MM.1S (cell line): ENCODE results near the gene TCERG1L.

Source experiments
- DNase-seq: peaks from one replicate; pipeline ENCODE4 v3.0.0-alpha.2; 2015
- H2AFZ ChIP-seq: fragments of 300-600 bp; sonication (generic); 2 replicates; pipeline ENCODE4 v1.6.0; 2016; ENCODE audit warnings: antibody characterized with exemption, low read length
- H3F3A ChIP-seq: fragments of 300-600 bp; sonication (generic); 2 replicates; pipeline ENCODE4 v1.6.1; 2016; ENCODE audit warnings: mild to moderate bottlenecking, antibody characterized with exemption, low read length, moderate library complexity, mixed read lengths; ENCODE audit not compliant: insufficient read depth
- H3K27ac ChIP-seq: fragments of 300-600 bp; sonication (generic); 2 replicates; pipeline ENCODE4 v1.5.1; 2016; ENCODE audit warnings: mild to moderate bottlenecking, low read length
- H3K27me3 ChIP-seq: fragments of 300-600 bp; sonication (generic); replicated peaks from 2 replicates; pipeline ENCODE4 v1.6.0; 2016; ENCODE audit warnings: low read length; ENCODE audit not compliant: insufficient read depth
- H3K36me3 ChIP-seq: fragments of 300-600 bp; sonication (generic); replicated peaks from 2 replicates; pipeline ENCODE4 v1.6.1; 2016; ENCODE audit warnings: mild to moderate bottlenecking, low read length, mixed read lengths; ENCODE audit not compliant: insufficient read depth
- H3K4me1 ChIP-seq: fragments of 300-600 bp; sonication (generic); 2 replicates; pipeline ENCODE4 v1.6.1; 2016; ENCODE audit warnings: low read length, mixed read lengths
- H3K4me2 ChIP-seq: fragments of 300-600 bp; sonication (generic); 2 replicates; pipeline ENCODE4 v1.6.0; 2016; ENCODE audit warnings: low read depth, low read length
- H3K4me3 ChIP-seq: fragments of 300-600 bp; sonication (generic); 2 replicates; pipeline ENCODE4 v1.5.1; 2016; ENCODE audit warnings: low read length, mixed read lengths
- H3K79me2 ChIP-seq: fragments of 300-600 bp; sonication (generic); 2 replicates; pipeline ENCODE4 v1.6.1; 2016; ENCODE audit warnings: mixed run types, low read length, mixed read lengths
- H3K9ac ChIP-seq: fragments of 300-600 bp; sonication (generic); 2 replicates; pipeline ENCODE4 v1.6.1; 2016; ENCODE audit warnings: low read length, mixed read lengths
- H3K9me2 ChIP-seq: fragments of 300-600 bp; sonication (generic); replicated peaks from 2 replicates; pipeline ENCODE4 v1.6.1; 2016; ENCODE audit warnings: mild to moderate bottlenecking, low read length, mixed read lengths; ENCODE audit not compliant: insufficient read depth
- H3K9me3 ChIP-seq: fragments of 300-600 bp; sonication (generic); replicated peaks from 2 replicates; pipeline ENCODE4 v1.6.1; 2016; ENCODE audit warnings: mild to moderate bottlenecking, low read length, mixed read lengths; ENCODE audit not compliant: insufficient read depth
- H4K20me1 ChIP-seq: fragments of 300-600 bp; sonication (generic); 2 replicates; pipeline ENCODE4 v1.6.1; 2016; ENCODE audit warnings: mild to moderate bottlenecking, low read length, moderate library complexity, mixed read lengths; ENCODE audit not compliant: insufficient read depth
- CTCF ChIP-seq: fragments of 300-600 bp; sonication (generic); IDR thresholded peaks from 2 replicates; pipeline ENCODE4 v1.5.1; 2016; ENCODE audit warnings: antibody characterized with exemption, low read length, mixed read lengths
- EZH2 ChIP-seq: fragments of 300-600 bp; sonication (generic); optimal IDR thresholded peaks from 2 replicates; pipeline ENCODE3; 2017; ENCODE audit warnings: low read depth, mild to moderate bottlenecking, antibody characterized with exemption, low read length, mixed read lengths
- EZH2phosphoT487 ChIP-seq: fragments of 300-600 bp; sonication (generic); IDR thresholded peaks from 2 replicates; pipeline ENCODE4 v1.6.1; 2018; ENCODE audit warnings: antibody characterized with exemption, low read length

The TCERG1L gene

GRCh38 chr10:131081786-131082185 lies 229.7 kb downstream of the TCERG1L start:
- Histone ChIP-seq H3K9me2 (no peaks in the 10 kb centered on the region), H3F3A (no peaks in the 10 kb centered on the region), H3K27me3 (no peaks in the 10 kb centered on the region), H3K4me2 (no peak overlapping the region), H3K27ac (no peak overlapping the region), H3K79me2 (no peaks in the 10 kb centered on the region), H3K9me3 (no peaks in the 10 kb centered on the region), H2AFZ (no peak overlapping the region), H4K20me1 (no peaks in the 10 kb centered on the region), H3K4me3 (no peak overlapping the region), H3K4me1 (no peaks in the 10 kb centered on the region), H3K9ac (no peak overlapping the region), H3K36me3 (no peaks in the 10 kb centered on the region)
- no peak for DNase-seq
- no peak for TF ChIP-seq CTCF
- no peak for TF ChIP-seq EZH2phosphoT487
- TF ChIP-seq EZH2 = no peak

GRCh38 chr10:131081376-131081775 lies 230.1 kb downstream of the TCERG1L start:
- Histone ChIP-seq H3K4me2 (no peak overlapping the region), H3K27me3 (no peaks in the 10 kb centered on the region), H3K9me3 (no peaks in the 10 kb centered on the region), H3K27ac (no peak overlapping the region), H3K36me3 (no peaks in the 10 kb centered on the region), H3K4me1 (no peaks in the 10 kb centered on the region), H3F3A (no peaks in the 10 kb centered on the region), H3K4me3 (no peak overlapping the region), H3K9me2 (no peaks in the 10 kb centered on the region), H4K20me1 (no peaks in the 10 kb centered on the region), H3K9ac (no peak overlapping the region), H2AFZ (no peak overlapping the region), H3K79me2 (no peaks in the 10 kb centered on the region)
- TF ChIP-seq EZH2 = no peak
- no peak for TF ChIP-seq CTCF
- TF ChIP-seq EZH2phosphoT487 = no peak
- DNase-seq = no peak

- no peak overlapping the region for H3K9ac ChIP-seq
- H3K9me3 ChIP-seq = no peaks in the 10 kb centered on the region
- H4K20me1 ChIP-seq = no peaks in the 10 kb centered on the region
- no peaks in the 10 kb centered on the region for H3K27me3 ChIP-seq
- H3K79me2 ChIP-seq = no peaks in the 10 kb centered on the region
- no peaks in the 10 kb centered on the region for H3K4me1 ChIP-seq
- TF ChIP-seq CTCF (no peak), EZH2phosphoT487 (no peak), EZH2 (no peak)
- H3K4me3 ChIP-seq = no peak overlapping the region
- H2AFZ ChIP-seq = no peak overlapping the region
- no peak overlapping the region for H3K27ac ChIP-seq
- H3K4me2 ChIP-seq = no peak overlapping the region
- DNase-seq = no peak
- no peaks in the 10 kb centered on the region for H3K9me2 ChIP-seq
- no peaks in the 10 kb centered on the region for H3F3A ChIP-seq
- H3K36me3 ChIP-seq = no peaks in the 10 kb centered on the region
Observed at GRCh38 chr10:131080571-131080970, 230.9 kb downstream of the TCERG1L start.
